GM13977 (cell line): ENCODE data around the gene ZBTB32.

Experiments
- DNase-seq: peaks from one replicate; pipeline ENCODE4 v3.0.0; 2012; ENCODE audit warnings: low spot score
- CTCF ChIP-seq: IDR thresholded peaks from 2 replicates; pipeline ENCODE4 v1.5.1; 2012; ENCODE audit warnings: mild to moderate bottlenecking, control low read depth; ENCODE audit not compliant: insufficient read depth; ENCODE audit errors: extremely low read depth, missing control alignments
- in situ Hi-C: fragments of 300-500 bp; cut with MboI; formaldehyde crosslinking; loops from one replicate; pipeline ENCODE4 v1.12.0; 2022; ENCODE audit warnings: low sequenced_read_pairs, low pct_unique_long_range_greater_than_20kb, mixed read lengths, inconsistent platforms; ENCODE audit not compliant: unreplicated experiment

ZBTB32 gene

GRCh38 chr19:35751839-35752745, 47.7 kb downstream of the ZBTB32 start:
- in situ Hi-C loops, result no loop called here

GRCh38 chr19:35752746-35753350, 48.5 kb downstream of the ZBTB32 start:
- in situ Hi-C loops, result no loop called here
- DNase-seq, result no peak

More at GRCh38 chr19:35751839-35752745, 47.7 kb downstream of the ZBTB32 start:
- DNase-seq, result no peak
- no peak for TF ChIP-seq CTCF

GRCh38 chr19:35753634-35754369, 49.4 kb downstream of the ZBTB32 start:
- no peak for TF ChIP-seq CTCF
- in situ Hi-C loops, result no loop called here
- DNase-seq, result no peak

More at GRCh38 chr19:35752746-35753350, 48.5 kb downstream of the ZBTB32 start:
- no peak for TF ChIP-seq CTCF

- in situ Hi-C loops, result no loop called here
- DNase-seq, result no peak
- no peak for TF ChIP-seq CTCF
These were observed 50.2 kb downstream of the ZBTB32 start for GRCh38 chr19:35754370-35755130.

- TF ChIP-seq CTCF, result no peak
- no peak for DNase-seq
- in situ Hi-C loops, result no loop called here
These were observed 50.8 kb downstream of the ZBTB32 start for GRCh38 chr19:35755131-35755549.
